ENCODE results near the gene SERPINB6.

The SERPINB6 gene

GRCh38 chr6:2920671-2921112 is 50.7 kb downstream of the SERPINB6 start:
- H3K27me3 ChIP-seq = no peaks in the 10 kb centered on the region
- no peak for DNase-seq
- no peaks in the 10 kb centered on the region for H3K9me3 ChIP-seq
- no peak overlapping the region for H3K4me3 ChIP-seq (ENCODE audit: low read depth, low read length)
- no peaks in the 10 kb centered on the region for H3K36me3 ChIP-seq
- H3K4me1 ChIP-seq = no peaks in the 10 kb centered on the region
- TF ChIP-seq CTCF (IDR thresholded peaks at IDR 0.05; ENCODE audit: low read depth, low read length) = no peak

GRCh38 chr6:2919886-2920285 is 51.5 kb downstream of the SERPINB6 start:
- Histone ChIP-seq H3K27me3 (no peaks in the 10 kb centered on the region), H3K4me1 (no peaks in the 10 kb centered on the region), H3K4me3 (ENCODE audit: low read depth, low read length) (no peak overlapping the region), H3K36me3 (no peaks in the 10 kb centered on the region), H3K9me3 (no peaks in the 10 kb centered on the region)
- no peak for TF ChIP-seq CTCF (IDR thresholded peaks at IDR 0.05; ENCODE audit: low read depth, low read length)
- DNase-seq = no peak

- TF ChIP-seq CTCF (IDR thresholded peaks at IDR 0.05; ENCODE audit: low read depth, low read length) = no peak
- DNase-seq = no peak
- Histone ChIP-seq H3K36me3 (no peaks in the 10 kb centered on the region), H3K4me3 (ENCODE audit: low read depth, low read length) (no peak overlapping the region), H3K4me1 (no peaks in the 10 kb centered on the region), H3K9me3 (no peaks in the 10 kb centered on the region), H3K27me3 (no peaks in the 10 kb centered on the region)
Measured at GRCh38 chr6:2919401-2919800, 52.0 kb downstream of the SERPINB6 start.

GRCh38 chr6:2918936-2919335 is 52.4 kb downstream of the SERPINB6 start:
- H3K27me3 ChIP-seq = no peaks in the 10 kb centered on the region
- DNase-seq = no peak
- H3K9me3 ChIP-seq = no peaks in the 10 kb centered on the region
- no peak overlapping the region for H3K4me3 ChIP-seq (ENCODE audit: low read depth, low read length)
- no peaks in the 10 kb centered on the region for H3K4me1 ChIP-seq
- TF ChIP-seq CTCF (IDR thresholded peaks at IDR 0.05; ENCODE audit: low read depth, low read length) = no peak
- H3K36me3 ChIP-seq = no peaks in the 10 kb centered on the region

- Histone ChIP-seq H3K27me3 (no peaks in the 10 kb centered on the region), H3K4me3 (ENCODE audit: low read depth, low read length) (no peak overlapping the region), H3K36me3 (no peaks in the 10 kb centered on the region), H3K9me3 (no peaks in the 10 kb centered on the region), H3K4me1 (no peaks in the 10 kb centered on the region)
- TF ChIP-seq CTCF (IDR thresholded peaks at IDR 0.05; ENCODE audit: low read depth, low read length) = no peak
- DNase-seq = no peak
Measured at GRCh38 chr6:2917801-2918445, 53.4 kb downstream of the SERPINB6 start.

GRCh38 chr6:2917065-2917464 is 54.3 kb downstream of the SERPINB6 start:
- H3K4me3 ChIP-seq (ENCODE audit: low read depth, low read length) = no peak overlapping the region
- H3K4me1 ChIP-seq = no peaks in the 10 kb centered on the region
- no peaks in the 10 kb centered on the region for H3K27me3 ChIP-seq
- no peaks in the 10 kb centered on the region for H3K36me3 ChIP-seq
- no peak for DNase-seq
- 0 out of 2 replicates have a peak, but pooled peaks have one; percentile 19 for TF ChIP-seq CTCF (IDR thresholded peaks at IDR 0.05; ENCODE audit: low read depth, low read length)
- no peaks in the 10 kb centered on the region for H3K9me3 ChIP-seq

All from BE2C (cell line).